IMR-90 (cell line): ENCODE results near the gene PNKP. TPM values are rescaled to one million over a fixed set of nuclear protein-coding genes. Genes with fewer than 3 reads are reported as not detected.

Experiments
- ATAC-seq: fragments of 200-7000 bp; cut with Tn5 transposase; 2 replicates; pipeline ENCODE4 v1.9.1; 2020; ENCODE audit warnings: low read depth, mild to moderate bottlenecking, moderate library complexity
- BruUV-seq: library from RNA; stranded (reverse); fragments of 400-500 nt; replicated peaks from 2 replicates; lab custom pipeline; 2021; lab: Mats Ljungman, UMichigan
- CTCF ChIA-PET: fragments of 300-600 bp; formaldehyde crosslinking; extraction: SDS; loops from one replicate; lab custom pipeline; 2021; ENCODE audit warnings: antibody characterized with exemption; lab: Yijun Ruan, JAX
- POLR2A ChIA-PET: fragments of 300-600 bp; sonication (Branson Sonifier 250); formaldehyde crosslinking; loops from one replicate; lab custom pipeline; 2022; ENCODE audit warnings: antibody characterized with exemption; ENCODE audit not compliant: unreplicated experiment; lab: Charles Lee
- DNase-seq: peaks from one replicate; pipeline ENCODE4 v3.0.0; 2013
- H2AFZ ChIP-seq: replicated peaks from 2 replicates; pipeline ENCODE3; 2013; ENCODE audit warnings: low read length, mild to moderate bottlenecking; ENCODE audit not compliant: poor library complexity
- H2AK5ac ChIP-seq: 2 replicates; pipeline ENCODE4 v1.6.1; 2013; ENCODE audit warnings: low read depth, low read length, inconsistent platforms
- H2AK9ac ChIP-seq: replicated peaks from 2 replicates; pipeline ENCODE3; 2013; ENCODE audit warnings: mild to moderate bottlenecking, low read depth, low read length, moderate library complexity; ENCODE audit not compliant: poor library complexity
- H2BK120ac ChIP-seq: 2 replicates; pipeline ENCODE4 v1.6.1; 2013; ENCODE audit warnings: low read depth, low read length, inconsistent platforms
- H2BK15ac ChIP-seq: 3 replicates; pipeline ENCODE4 v1.6.1; 2013; ENCODE audit warnings: low read depth, low read length, inconsistent platforms
- H2BK20ac ChIP-seq: 2 replicates; pipeline ENCODE4 v1.6.1; 2013; ENCODE audit warnings: low read depth, mild to moderate bottlenecking, inconsistent platforms, low read length, moderate library complexity
- H2BK5ac ChIP-seq: 2 replicates; pipeline ENCODE4 v1.6.1; 2013; ENCODE audit warnings: mild to moderate bottlenecking, low read depth, low read length, inconsistent platforms; ENCODE audit not compliant: poor library complexity, severe bottlenecking
- H3K14ac ChIP-seq: replicated peaks from 2 replicates; pipeline ENCODE4 v1.6.1; 2013; ENCODE audit warnings: low read depth, low read length, inconsistent platforms
- H3K18ac ChIP-seq: 2 replicates; pipeline ENCODE4 v1.6.1; 2013; ENCODE audit warnings: low read depth, low read length, control low read depth
- H3K23ac ChIP-seq: 2 replicates; pipeline ENCODE4 v1.6.1; 2013; ENCODE audit warnings: low read depth, low read length, inconsistent platforms
- H3K27ac ChIP-seq: 2 replicates; pipeline ENCODE4 v1.5.1; 2013; ENCODE audit warnings: mild to moderate bottlenecking, control low read depth, low read length; ENCODE audit not compliant: insufficient read depth
- H3K27me3 ChIP-seq: 2 replicates; pipeline ENCODE4 v1.6.1; 2013; ENCODE audit warnings: low read length; ENCODE audit not compliant: control insufficient read depth, insufficient read depth
- H3K36me3 ChIP-seq: 2 replicates; pipeline ENCODE4 v1.6.1; 2013; ENCODE audit warnings: low read length, mixed read lengths; ENCODE audit not compliant: control insufficient read depth, insufficient read depth
- H3K4ac ChIP-seq: 2 replicates; pipeline ENCODE4 v1.6.1; 2013; ENCODE audit warnings: low read depth, low read length, inconsistent platforms
- H3K4me1 ChIP-seq: 2 replicates; pipeline ENCODE4 v1.6.1; 2013; ENCODE audit warnings: low read length, mixed read lengths; ENCODE audit not compliant: control insufficient read depth, insufficient read depth
- H3K4me2 ChIP-seq: 2 replicates; pipeline ENCODE4 v1.6.1; 2013; ENCODE audit warnings: low read depth, mild to moderate bottlenecking, control low read depth, low read length, moderate library complexity
- H3K4me3 ChIP-seq: 2 replicates; pipeline ENCODE4 v1.5.1; 2013; ENCODE audit warnings: low read depth, mild to moderate bottlenecking, control low read depth, low read length, moderate library complexity; ENCODE audit not compliant: insufficient read depth
- H3K56ac ChIP-seq: 2 replicates; pipeline ENCODE4 v1.6.1; 2013; ENCODE audit warnings: low read length, inconsistent platforms; ENCODE audit not compliant: insufficient read depth; ENCODE audit errors: extremely low read depth
- H3K79me1 ChIP-seq, 2 experiments: 2 replicates each; pipeline ENCODE4 v1.6.1; 2013; ENCODE audit warnings: low read length in 2 of 2, inconsistent platforms in 1 of 2, low read depth in 1 of 2
- H3K9ac ChIP-seq: 2 replicates; pipeline ENCODE4 v1.6.1; 2013; ENCODE audit warnings: low read depth, low read length, control low read depth
- H3K9me1 ChIP-seq: 2 replicates; pipeline ENCODE4 v1.6.1; 2013; ENCODE audit warnings: low read length, inconsistent platforms; ENCODE audit not compliant: insufficient read depth
- H3K9me3 ChIP-seq: 2 replicates; pipeline ENCODE4 v1.6.1; 2013; ENCODE audit warnings: low read length; ENCODE audit not compliant: control insufficient read depth, insufficient read depth
- H4K20me1 ChIP-seq: 2 replicates; pipeline ENCODE4 v1.6.1; 2013; ENCODE audit warnings: low read length, inconsistent platforms; ENCODE audit not compliant: insufficient read depth
- H4K5ac ChIP-seq: 2 replicates; pipeline ENCODE4 v1.6.1; 2013; ENCODE audit warnings: mild to moderate bottlenecking, low read depth, low read length, control low read depth
- H4K8ac ChIP-seq, 2 experiments: 2 replicates each; pipeline ENCODE4 v1.6.1; 2013; ENCODE audit warnings: low read depth in 2 of 2, low read length in 2 of 2, control low read depth in 1 of 2, inconsistent platforms in 1 of 2
- H4K91ac ChIP-seq: 2 replicates; pipeline ENCODE4 v1.6.1; 2013; ENCODE audit warnings: low read depth, low read length, inconsistent platforms; ENCODE audit not compliant: insufficient read depth
- CEBPB ChIP-seq: IDR thresholded peaks from 2 replicates; pipeline ENCODE4 v1.6.1; 2012; ENCODE audit warnings: low read depth, low read length, improper control_type of control experiment
- CHD1 ChIP-seq: IDR thresholded peaks from 2 replicates; pipeline ENCODE4 v1.6.1; 2012; ENCODE audit warnings: low read depth, low read length, improper control_type of control experiment
- FOS ChIP-seq: fragments of 150-350 bp; IDR thresholded peaks from 2 replicates; pipeline ENCODE4 v1.6.1; 2016; ENCODE audit warnings: low read depth, low read length
- MAFK ChIP-seq: IDR thresholded peaks from 2 replicates; pipeline ENCODE4 v1.6.1; 2012; ENCODE audit warnings: low read depth, low read length, improper control_type of control experiment
- MAZ ChIP-seq: IDR thresholded peaks from 2 replicates; pipeline ENCODE4 v1.6.1; 2012; ENCODE audit warnings: low read depth, mild to moderate bottlenecking, low read length, improper control_type of control experiment, moderate library complexity, borderline replicate concordance
- NFE2L2 ChIP-seq: fragments of 150-350 bp; IDR thresholded peaks from 2 replicates; pipeline ENCODE4 v1.6.1; 2016; ENCODE audit warnings: low read depth, mild to moderate bottlenecking, low read length
- POLR2A ChIP-seq: IDR thresholded peaks from 2 replicates; pipeline ENCODE4 v1.6.1; 2012; ENCODE audit warnings: mild to moderate bottlenecking, low read depth, low read length
- RAD21 ChIP-seq: IDR thresholded peaks from 2 replicates; pipeline ENCODE4 v1.6.1; 2012; ENCODE audit warnings: low read length, improper control_type of control experiment
- RCOR1 ChIP-seq: IDR thresholded peaks from 2 replicates; pipeline ENCODE4 v1.6.1; 2012; ENCODE audit warnings: mild to moderate bottlenecking, low read length, improper control_type of control experiment; ENCODE audit not compliant: insufficient replicate concordance
- RFX5 ChIP-seq: IDR thresholded peaks from 2 replicates; pipeline ENCODE4 v1.8.0; 2012; ENCODE audit warnings: low read depth, mild to moderate bottlenecking, low read length, moderate library complexity
- SMC3 ChIP-seq: fragments of 150-350 bp; IDR thresholded peaks from 2 replicates; pipeline ENCODE4 v1.6.1; 2016; ENCODE audit warnings: low read depth, mild to moderate bottlenecking, antibody characterized with exemption, low read length, moderate library complexity
- WGBS, 2 experiments: methylation state at CpG; one replicate each; pipeline versions ENCODE4 v1.1.5 to v1.1.7; 2013; ENCODE audit warnings: missing lambda C conversion rate in 2 of 2; ENCODE audit not compliant: insufficient read length in 1 of 2; ENCODE audit errors: extremely low coverage in 2 of 2; 5-methylcytosine and 5-hydroxymethylcytosine counted together
- dilution Hi-C: fragments of 300-500 bp; cut with HindIII; formaldehyde crosslinking; loops from one replicate; pipeline ENCODE4 v1.14.3; 2018; ENCODE audit warnings: low sequenced_read_pairs; ENCODE audit not compliant: unreplicated experiment
- in situ Hi-C: fragments of 300-500 bp; cut with MboI; formaldehyde crosslinking; loops from 3 replicates; pipeline ENCODE4 v1.14.3; 2019; ENCODE audit warnings: low sequenced_read_pairs, inconsistent platforms, mixed read lengths
- intact Hi-C: fragments of 100-400 bp; cut with micrococcal nuclease; formaldehyde crosslinking; loops from 2 replicates; pipeline ENCODE4 v1.10.0; 2022
- polyA plus RNA-seq, 3 experiments: library from polyadenylated mRNA; depleted of rRNA; stranded (reverse); fragments of >200 nt; gene quantifications; 2 replicates each; pipeline ENCODE4 v1.2.3, GENCODE V29; 2012; ENCODE audit warnings: low replicate concordance in 1 of 3
- total RNA-seq: library from RNA; depleted of rRNA; stranded (reverse); fragments of >200 nt; gene quantifications from 2 replicates; pipeline ENCODE4 v1.2.3, GENCODE V29; 2012
- TF ChIP-seq, protein P1 (sequence below): conservative IDR thresholded peaks from 2 replicates; pipeline ENCODE4 v1.5.1; 2012; ENCODE audit warnings: mild to moderate bottlenecking, low read depth, low read length, improper control_type of control experiment
- TF ChIP-seq, protein P2 (sequence below): fragments of 150-350 bp; IDR thresholded peaks from 2 replicates; pipeline ENCODE4 v1.6.1; 2017; ENCODE audit warnings: mild to moderate bottlenecking, antibody characterized with exemption, low read length, low read depth
- TF ChIP-seq, protein P3 (sequence below): fragments of 150-350 bp; IDR thresholded peaks from 2 replicates; pipeline ENCODE4 v1.6.1; 2016; ENCODE audit warnings: low read depth, mild to moderate bottlenecking, low read length, moderate library complexity, borderline replicate concordance

Gene PNKP
- total and polyA plus RNA-seq, 2 of the 4 experiments (the other 2 are of a cell fraction): 14.2 to 25.0 TPM

DNA sequence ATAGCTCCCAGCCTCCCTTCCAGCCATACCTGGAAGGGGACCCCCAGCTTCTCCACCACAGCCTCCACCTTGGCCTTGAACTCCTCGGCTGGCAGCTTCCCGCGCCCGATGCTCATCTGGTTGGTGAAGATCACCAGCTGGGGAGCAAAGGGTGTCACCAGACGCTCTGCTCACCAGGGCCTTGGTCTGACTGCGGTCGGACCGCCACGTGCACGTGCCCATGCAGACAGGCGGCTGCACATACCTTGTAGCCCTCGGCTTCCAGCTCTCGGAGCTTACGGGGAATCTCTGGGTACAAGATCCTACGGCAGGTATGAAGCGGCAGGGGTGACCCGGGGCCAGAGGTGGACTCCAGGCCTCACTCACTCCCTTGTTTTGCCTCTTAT, 3.4 kb downstream of the PNKP start:
- ATAC-seq: no peak
- POLR2A ChIA-PET: no interaction called here
- in situ Hi-C loops: no loop called here

More for the DNA sequence above, 3.4 kb downstream of the PNKP start:
- Histone ChIP-seq H4K20me1 (peaks cover 26% of the 10 kb centered on the region), H2AK5ac (no peak overlapping the region), H3K4ac (no peak overlapping the region), H3K79me1 (peaks cover 23 to 69% of the 10 kb centered on the region in 2 experiments), H2AK9ac (no peak overlapping the region), H3K36me3 (peaks cover 46% of the 10 kb centered on the region), H3K27ac (no peak overlapping the region), H2BK20ac (no peak overlapping the region), H2BK15ac (no peak overlapping the region), H3K56ac (no peak overlapping the region), H3K9me3 (no peaks in the 10 kb centered on the region), H3K9me1 (peaks cover 13% of the 10 kb centered on the region), H3K14ac (no peak overlapping the region), H3K27me3 (no peaks in the 10 kb centered on the region), H2BK5ac (no peak overlapping the region), H4K8ac (no peak overlapping the region), H4K5ac (no peak overlapping the region), H2AFZ (no peak overlapping the region), H3K4me2 (no peak overlapping the region), H3K4me3 (no peak overlapping the region), H3K9ac (no peak overlapping the region), H4K91ac (no peak overlapping the region), H2BK120ac (no peak overlapping the region), H3K18ac (no peak overlapping the region), H3K23ac (no peak overlapping the region), H3K4me1 (peaks cover 9% of the 10 kb centered on the region)
- no peak for DNase-seq
- dilution Hi-C loops (no loop called here), intact Hi-C loops (no loop called here)
- WGBS, 2 experiments: 97% methylated on average over 15 of the region's 17 CpGs; no CpG with 5 or more reads in 1 of the 2 experiments
- no peak for TF ChIP-seq RCOR1
- no peak for TF ChIP-seq FOS
- TF ChIP-seq, protein P1, sequence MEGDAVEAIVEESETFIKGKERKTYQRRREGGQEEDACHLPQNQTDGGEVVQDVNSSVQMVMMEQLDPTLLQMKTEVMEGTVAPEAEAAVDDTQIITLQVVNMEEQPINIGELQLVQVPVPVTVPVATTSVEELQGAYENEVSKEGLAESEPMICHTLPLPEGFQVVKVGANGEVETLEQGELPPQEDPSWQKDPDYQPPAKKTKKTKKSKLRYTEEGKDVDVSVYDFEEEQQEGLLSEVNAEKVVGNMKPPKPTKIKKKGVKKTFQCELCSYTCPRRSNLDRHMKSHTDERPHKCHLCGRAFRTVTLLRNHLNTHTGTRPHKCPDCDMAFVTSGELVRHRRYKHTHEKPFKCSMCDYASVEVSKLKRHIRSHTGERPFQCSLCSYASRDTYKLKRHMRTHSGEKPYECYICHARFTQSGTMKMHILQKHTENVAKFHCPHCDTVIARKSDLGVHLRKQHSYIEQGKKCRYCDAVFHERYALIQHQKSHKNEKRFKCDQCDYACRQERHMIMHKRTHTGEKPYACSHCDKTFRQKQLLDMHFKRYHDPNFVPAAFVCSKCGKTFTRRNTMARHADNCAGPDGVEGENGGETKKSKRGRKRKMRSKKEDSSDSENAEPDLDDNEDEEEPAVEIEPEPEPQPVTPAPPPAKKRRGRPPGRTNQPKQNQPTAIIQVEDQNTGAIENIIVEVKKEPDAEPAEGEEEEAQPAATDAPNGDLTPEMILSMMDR: no peak
- no peak for TF ChIP-seq RFX5
- TF ChIP-seq NFE2L2: no peak
- TF ChIP-seq, protein P2, sequence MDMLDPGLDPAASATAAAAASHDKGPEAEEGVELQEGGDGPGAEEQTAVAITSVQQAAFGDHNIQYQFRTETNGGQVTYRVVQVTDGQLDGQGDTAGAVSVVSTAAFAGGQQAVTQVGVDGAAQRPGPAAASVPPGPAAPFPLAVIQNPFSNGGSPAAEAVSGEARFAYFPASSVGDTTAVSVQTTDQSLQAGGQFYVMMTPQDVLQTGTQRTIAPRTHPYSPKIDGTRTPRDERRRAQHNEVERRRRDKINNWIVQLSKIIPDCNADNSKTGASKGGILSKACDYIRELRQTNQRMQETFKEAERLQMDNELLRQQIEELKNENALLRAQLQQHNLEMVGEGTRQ: no peak
- TF ChIP-seq POLR2A: no peak
- TF ChIP-seq, protein P3, sequence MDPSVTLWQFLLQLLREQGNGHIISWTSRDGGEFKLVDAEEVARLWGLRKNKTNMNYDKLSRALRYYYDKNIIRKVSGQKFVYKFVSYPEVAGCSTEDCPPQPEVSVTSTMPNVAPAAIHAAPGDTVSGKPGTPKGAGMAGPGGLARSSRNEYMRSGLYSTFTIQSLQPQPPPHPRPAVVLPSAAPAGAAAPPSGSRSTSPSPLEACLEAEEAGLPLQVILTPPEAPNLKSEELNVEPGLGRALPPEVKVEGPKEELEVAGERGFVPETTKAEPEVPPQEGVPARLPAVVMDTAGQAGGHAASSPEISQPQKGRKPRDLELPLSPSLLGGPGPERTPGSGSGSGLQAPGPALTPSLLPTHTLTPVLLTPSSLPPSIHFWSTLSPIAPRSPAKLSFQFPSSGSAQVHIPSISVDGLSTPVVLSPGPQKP: no peak
- TF ChIP-seq RAD21: no peak
- no peak for TF ChIP-seq MAZ
- TF ChIP-seq CEBPB: no peak
- TF ChIP-seq MAFK: no peak
- TF ChIP-seq CHD1: no peak
- TF ChIP-seq SMC3: no peak
- CTCF ChIA-PET: no interaction called here
- no TSS peak for BruUV-seq
